Neural progenitor cell (in vitro differentiated cells): ENCODE data around the gene BPIFB2. TPM values are rescaled to one million over a fixed set of nuclear protein-coding genes. Genes with fewer than 3 reads are reported as not detected.

Experiments
- DNase-seq: peaks from one replicate; pipeline ENCODE4 v3.0.0-alpha.2; 2016; ENCODE audit warnings: low spot score
- H2AFZ ChIP-seq: fragments of 200-600 bp; sonication (generic); replicated peaks from 2 replicates; pipeline ENCODE4 v1.6.1; 2016; ENCODE audit warnings: antibody characterized with exemption
- H3F3A ChIP-seq: fragments of 200-600 bp; sonication (generic); 2 replicates; pipeline ENCODE4 v1.6.1; 2016; ENCODE audit warnings: antibody characterized with exemption, low read depth
- H3K27ac ChIP-seq: fragments of 200-600 bp; sonication (generic); 2 replicates; pipeline ENCODE4 v1.5.1; 2016; ENCODE audit warnings: mild to moderate bottlenecking
- H3K27me3 ChIP-seq: fragments of 200-600 bp; sonication (generic); 2 replicates; pipeline ENCODE4 v1.6.1; 2016; ENCODE audit warnings: mild to moderate bottlenecking, moderate library complexity
- H3K36me3 ChIP-seq: fragments of 200-600 bp; sonication (generic); 2 replicates; pipeline ENCODE4 v1.5.1; 2016
- H3K4me1 ChIP-seq: fragments of 200-600 bp; sonication (generic); 2 replicates; pipeline ENCODE4 v1.6.1; 2016; ENCODE audit warnings: mixed run types
- H3K4me2 ChIP-seq: fragments of 200-600 bp; sonication (generic); 2 replicates; pipeline ENCODE4 v1.6.1; 2016
- H3K4me3 ChIP-seq: fragments of 200-600 bp; sonication (generic); 2 replicates; pipeline ENCODE4 v1.5.1; 2016
- H3K79me2 ChIP-seq: fragments of 200-600 bp; sonication (generic); 2 replicates; pipeline ENCODE4 v1.6.1; 2016; ENCODE audit warnings: low read depth
- H3K9ac ChIP-seq: fragments of 200-600 bp; sonication (generic); 2 replicates; pipeline ENCODE4 v1.6.1; 2016
- H3K9me3 ChIP-seq: fragments of 200-600 bp; sonication (generic); 2 replicates; pipeline ENCODE4 v1.5.1; 2016; ENCODE audit warnings: low read depth
- H4K20me1 ChIP-seq: fragments of 200-600 bp; sonication (generic); 2 replicates; pipeline ENCODE4 v1.6.1; 2016; ENCODE audit warnings: low read depth
- H3K27ac Mint-ChIP-seq: 3 replicates; pipeline ENCODE4 v1.8.0; 2021; ENCODE audit warnings: mixed read lengths
- H3K27me3 Mint-ChIP-seq: 2 replicates; pipeline ENCODE4 v1.8.0; 2022; ENCODE audit warnings: low read depth, mild to moderate bottlenecking, inconsistent platforms, moderate library complexity, mixed read lengths; ENCODE audit not compliant: insufficient read depth
- H3K36me3 Mint-ChIP-seq: 3 replicates; pipeline ENCODE4 v1.8.0; 2021; ENCODE audit warnings: mixed read lengths
- H3K4me1 Mint-ChIP-seq: 3 replicates; pipeline ENCODE4 v1.8.0; 2021; ENCODE audit warnings: mixed read lengths
- H3K4me3 Mint-ChIP-seq: 3 replicates; pipeline ENCODE4 v1.8.0; 2021; ENCODE audit warnings: mild to moderate bottlenecking, moderate library complexity, mixed read lengths
- H3K9me3 Mint-ChIP-seq: 3 replicates; pipeline ENCODE4 v1.8.0; 2020; ENCODE audit warnings: mixed read lengths
- EZH2 ChIP-seq: fragments of 200-600 bp; sonication (generic); IDR thresholded peaks from 2 replicates; pipeline ENCODE4 v1.6.1; 2017; ENCODE audit warnings: antibody characterized with exemption, mild to moderate bottlenecking, moderate library complexity
- EZH2phosphoT487 ChIP-seq: fragments of 200-600 bp; sonication (generic); IDR thresholded peaks from 2 replicates; pipeline ENCODE4 v1.6.1; 2017; ENCODE audit warnings: antibody characterized with exemption
- total RNA-seq: library from RNA; depleted of rRNA; stranded (reverse); fragments of >200 nt; gene quantifications from 2 replicates; pipeline ENCODE4 v1.2.3, GENCODE V29; 2015; ENCODE audit warnings: low replicate concordance
- TF ChIP-seq, protein P1 (sequence below): fragments of 200-600 bp; sonication (generic); IDR thresholded peaks from 2 replicates; pipeline ENCODE4 v1.5.1; 2017; ENCODE audit warnings: antibody characterized with exemption, mild to moderate bottlenecking

BPIFB2 gene
- total RNA-seq, 1 donor from 2014 or later, result not detected

DNA sequence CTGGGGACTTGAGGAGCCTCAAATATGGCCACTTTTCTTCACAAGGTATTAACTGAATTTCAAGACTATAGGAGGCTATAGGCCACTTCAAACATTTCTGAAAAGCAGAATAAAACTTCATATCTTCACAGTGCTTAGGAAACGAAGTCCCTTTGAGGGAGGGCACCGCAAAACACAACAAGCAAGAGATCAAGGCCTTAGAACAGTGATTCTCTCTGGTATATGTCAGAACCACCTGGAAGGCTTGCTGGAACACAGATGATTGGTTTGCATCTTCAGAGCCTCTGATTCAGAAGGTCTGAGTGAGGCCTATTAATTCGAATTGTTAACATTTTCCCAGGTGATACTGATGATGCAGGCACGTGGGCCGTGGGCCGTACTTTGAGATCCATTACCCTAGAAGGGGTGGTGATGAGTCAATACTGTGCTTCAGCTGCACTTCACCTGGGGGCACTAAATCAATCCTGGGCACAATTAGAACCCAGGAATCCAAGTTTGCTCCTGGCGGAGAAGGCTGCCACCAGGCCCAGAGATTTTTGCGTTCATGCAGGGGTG lies 13.9 kb upstream of the BPIFB2 start:
- no peak overlapping the region for H2AFZ ChIP-seq
- no peak overlapping the region for H3K4me3 Mint-ChIP-seq
- H3K36me3 ChIP-seq, result no peaks in the 10 kb centered on the region
- DNase-seq, result no peak
- no peaks in the 10 kb centered on the region for H3K9me3 ChIP-seq
- H3K27ac ChIP-seq, result no peak overlapping the region
- H3K27me3 Mint-ChIP-seq, result peaks cover 2% of the 10 kb centered on the region
- no peaks in the 10 kb centered on the region for H3F3A ChIP-seq
- no peaks in the 10 kb centered on the region for H4K20me1 ChIP-seq
- TF ChIP-seq EZH2phosphoT487 (no peak), EZH2 (no peak)
- TF ChIP-seq, protein P1, sequence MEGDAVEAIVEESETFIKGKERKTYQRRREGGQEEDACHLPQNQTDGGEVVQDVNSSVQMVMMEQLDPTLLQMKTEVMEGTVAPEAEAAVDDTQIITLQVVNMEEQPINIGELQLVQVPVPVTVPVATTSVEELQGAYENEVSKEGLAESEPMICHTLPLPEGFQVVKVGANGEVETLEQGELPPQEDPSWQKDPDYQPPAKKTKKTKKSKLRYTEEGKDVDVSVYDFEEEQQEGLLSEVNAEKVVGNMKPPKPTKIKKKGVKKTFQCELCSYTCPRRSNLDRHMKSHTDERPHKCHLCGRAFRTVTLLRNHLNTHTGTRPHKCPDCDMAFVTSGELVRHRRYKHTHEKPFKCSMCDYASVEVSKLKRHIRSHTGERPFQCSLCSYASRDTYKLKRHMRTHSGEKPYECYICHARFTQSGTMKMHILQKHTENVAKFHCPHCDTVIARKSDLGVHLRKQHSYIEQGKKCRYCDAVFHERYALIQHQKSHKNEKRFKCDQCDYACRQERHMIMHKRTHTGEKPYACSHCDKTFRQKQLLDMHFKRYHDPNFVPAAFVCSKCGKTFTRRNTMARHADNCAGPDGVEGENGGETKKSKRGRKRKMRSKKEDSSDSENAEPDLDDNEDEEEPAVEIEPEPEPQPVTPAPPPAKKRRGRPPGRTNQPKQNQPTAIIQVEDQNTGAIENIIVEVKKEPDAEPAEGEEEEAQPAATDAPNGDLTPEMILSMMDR, result no peak
- H3K4me1 Mint-ChIP-seq, result no peaks in the 10 kb centered on the region
- H3K27ac Mint-ChIP-seq, result no peak overlapping the region
- no peaks in the 10 kb centered on the region for H3K36me3 Mint-ChIP-seq
- H3K79me2 ChIP-seq, result no peaks in the 10 kb centered on the region
- H3K27me3 ChIP-seq, result no peaks in the 10 kb centered on the region
- no peaks in the 10 kb centered on the region for H3K4me1 ChIP-seq
- H3K9ac ChIP-seq, result no peak overlapping the region
- peaks cover 9% of the 10 kb centered on the region for H3K9me3 Mint-ChIP-seq
- H3K4me2 ChIP-seq, result no peak overlapping the region
- H3K4me3 ChIP-seq, result no peak overlapping the region

DNA sequence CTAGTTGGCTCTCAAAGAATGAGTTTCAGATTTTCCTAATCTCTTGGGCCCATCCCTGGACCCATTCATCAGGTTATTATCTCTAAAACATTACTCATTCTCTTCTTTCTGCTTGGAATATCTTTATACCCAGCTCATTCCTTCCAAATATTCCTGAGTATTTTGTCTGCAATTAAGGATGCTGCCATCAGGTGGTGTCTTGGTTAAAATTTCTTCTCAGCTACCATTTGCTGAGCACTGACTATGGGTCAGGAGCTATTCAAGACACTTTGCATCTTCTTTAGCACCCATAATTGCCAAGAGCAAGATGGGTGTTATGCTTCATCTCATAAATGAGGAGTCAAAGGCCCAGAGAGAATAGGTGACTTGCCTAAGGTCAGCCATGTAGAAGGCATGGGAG lies 11.7 kb upstream of the BPIFB2 start:
- Histone ChIP-seq H3K4me2 (no peak overlapping the region), H3K4me1 (no peaks in the 10 kb centered on the region), H3K27ac (no peak overlapping the region), H3K36me3 (no peaks in the 10 kb centered on the region), H3K79me2 (no peaks in the 10 kb centered on the region), H3K9me3 (no peaks in the 10 kb centered on the region), H3K27me3 (no peaks in the 10 kb centered on the region), H4K20me1 (no peaks in the 10 kb centered on the region), H3F3A (no peaks in the 10 kb centered on the region), H2AFZ (no peak overlapping the region), H3K9ac (no peak overlapping the region), H3K4me3 (no peak overlapping the region)
- H3K27ac Mint-ChIP-seq, result no peak overlapping the region
- TF ChIP-seq, protein P1, result peak; percentile 47
- TF ChIP-seq EZH2phosphoT487, result no peak
- H3K36me3 Mint-ChIP-seq, result no peaks in the 10 kb centered on the region
- peaks cover 2% of the 10 kb centered on the region for H3K27me3 Mint-ChIP-seq
- DNase-seq, result no peak
- peaks cover 4% of the 10 kb centered on the region for H3K4me1 Mint-ChIP-seq
- H3K4me3 Mint-ChIP-seq, result no peak overlapping the region
- H3K9me3 Mint-ChIP-seq, result peaks cover 9% of the 10 kb centered on the region

DNA sequence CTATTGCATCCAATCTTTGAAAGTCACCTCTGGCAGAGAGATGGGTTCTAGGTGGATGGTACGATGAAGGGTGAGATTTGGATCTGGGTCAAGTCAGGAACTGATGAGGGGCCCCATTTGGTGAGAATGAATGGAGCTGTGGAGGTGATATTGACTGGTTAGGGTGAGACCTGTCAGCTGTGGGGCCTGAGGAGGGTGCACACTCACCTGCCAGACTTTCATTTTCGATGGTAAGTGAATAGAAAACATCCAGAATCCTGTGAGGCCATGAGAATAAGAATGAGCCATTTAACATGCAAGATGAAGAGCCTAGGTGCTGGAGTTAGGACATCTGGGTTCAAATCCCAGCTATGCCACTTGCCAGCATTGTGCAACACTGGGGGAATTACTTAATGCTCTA lies 10.1 kb upstream of the BPIFB2 start:
- Mint-ChIP-seq H3K36me3 (no peaks in the 10 kb centered on the region), H3K27ac (no peak overlapping the region), H3K27me3 (peaks cover 9% of the 10 kb centered on the region), H3K4me1 (peaks cover 4% of the 10 kb centered on the region), H3K9me3 (peaks cover 9% of the 10 kb centered on the region), H3K4me3 (no peak overlapping the region)
- TF ChIP-seq EZH2phosphoT487, result no peak
- no peak for TF ChIP-seq EZH2
- TF ChIP-seq, protein P1, result no peak
- Histone ChIP-seq H4K20me1 (no peaks in the 10 kb centered on the region), H2AFZ (no peak overlapping the region), H3K4me2 (no peak overlapping the region), H3K4me1 (no peaks in the 10 kb centered on the region), H3K9me3 (no peaks in the 10 kb centered on the region), H3K4me3 (no peak overlapping the region), H3K27me3 (no peaks in the 10 kb centered on the region), H3K9ac (no peak overlapping the region), H3K27ac (no peak overlapping the region), H3K36me3 (no peaks in the 10 kb centered on the region), H3K79me2 (no peaks in the 10 kb centered on the region), H3F3A (no peaks in the 10 kb centered on the region)
- no peak for DNase-seq
